ENCODE data around the gene PPP1R7. TPM values are rescaled to one million over a fixed set of nuclear protein-coding genes. Genes with fewer than 3 reads are reported as not detected.

Gene PPP1R7
- total and polyA plus RNA-seq, 7 donors, result 44.0 to 108 (median 72.5) TPM

DNA sequence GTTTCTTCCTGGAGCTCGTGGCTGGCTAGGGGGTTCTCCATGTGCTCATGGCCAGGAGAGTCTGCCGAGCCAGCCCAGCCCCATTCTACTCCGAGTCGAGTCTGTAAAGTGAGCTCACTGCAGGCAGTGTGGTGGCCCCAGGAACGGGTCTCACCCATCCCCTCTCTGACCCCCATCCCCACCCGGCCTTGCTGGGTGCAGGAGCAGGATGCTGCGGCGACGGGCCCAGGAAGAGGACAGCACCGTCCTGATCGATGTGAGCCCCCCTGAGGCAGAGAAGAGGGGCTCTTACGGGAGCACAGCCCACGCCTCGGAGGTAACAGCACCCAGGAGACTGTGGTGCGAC is 39.6 kb downstream of the PPP1R7 start:
- H3K36me3 ChIP-seq (ENCODE audit: insufficient read depth in 1 of 2, low read depth in 1 of 2), result no peaks in the 10 kb centered on the region
- intact Hi-C loops (cut with DNase I), result no loop called here
- TF ChIP-seq, protein P1, sequence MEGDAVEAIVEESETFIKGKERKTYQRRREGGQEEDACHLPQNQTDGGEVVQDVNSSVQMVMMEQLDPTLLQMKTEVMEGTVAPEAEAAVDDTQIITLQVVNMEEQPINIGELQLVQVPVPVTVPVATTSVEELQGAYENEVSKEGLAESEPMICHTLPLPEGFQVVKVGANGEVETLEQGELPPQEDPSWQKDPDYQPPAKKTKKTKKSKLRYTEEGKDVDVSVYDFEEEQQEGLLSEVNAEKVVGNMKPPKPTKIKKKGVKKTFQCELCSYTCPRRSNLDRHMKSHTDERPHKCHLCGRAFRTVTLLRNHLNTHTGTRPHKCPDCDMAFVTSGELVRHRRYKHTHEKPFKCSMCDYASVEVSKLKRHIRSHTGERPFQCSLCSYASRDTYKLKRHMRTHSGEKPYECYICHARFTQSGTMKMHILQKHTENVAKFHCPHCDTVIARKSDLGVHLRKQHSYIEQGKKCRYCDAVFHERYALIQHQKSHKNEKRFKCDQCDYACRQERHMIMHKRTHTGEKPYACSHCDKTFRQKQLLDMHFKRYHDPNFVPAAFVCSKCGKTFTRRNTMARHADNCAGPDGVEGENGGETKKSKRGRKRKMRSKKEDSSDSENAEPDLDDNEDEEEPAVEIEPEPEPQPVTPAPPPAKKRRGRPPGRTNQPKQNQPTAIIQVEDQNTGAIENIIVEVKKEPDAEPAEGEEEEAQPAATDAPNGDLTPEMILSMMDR (IDR thresholded peaks at IDR 0.05), result no peak
- no peak overlapping the region for H3K4me3 ChIP-seq
- no peaks in the 10 kb centered on the region for H3K4me1 ChIP-seq
- 75 to 77% (median 76%) methylated on average over 15 of the region's 15 CpGs for WGBS, 3 donors
- DNase-seq, result no peak
- H3K27ac ChIP-seq, result no peak overlapping the region
- H3K27me3 ChIP-seq (ENCODE audit: insufficient read depth in 3 of 3, low read length in 2 of 3), result no peaks in the 10 kb centered on the region
- no peaks in the 10 kb centered on the region for H3K9me3 ChIP-seq
- no peak for ATAC-seq

DNA sequence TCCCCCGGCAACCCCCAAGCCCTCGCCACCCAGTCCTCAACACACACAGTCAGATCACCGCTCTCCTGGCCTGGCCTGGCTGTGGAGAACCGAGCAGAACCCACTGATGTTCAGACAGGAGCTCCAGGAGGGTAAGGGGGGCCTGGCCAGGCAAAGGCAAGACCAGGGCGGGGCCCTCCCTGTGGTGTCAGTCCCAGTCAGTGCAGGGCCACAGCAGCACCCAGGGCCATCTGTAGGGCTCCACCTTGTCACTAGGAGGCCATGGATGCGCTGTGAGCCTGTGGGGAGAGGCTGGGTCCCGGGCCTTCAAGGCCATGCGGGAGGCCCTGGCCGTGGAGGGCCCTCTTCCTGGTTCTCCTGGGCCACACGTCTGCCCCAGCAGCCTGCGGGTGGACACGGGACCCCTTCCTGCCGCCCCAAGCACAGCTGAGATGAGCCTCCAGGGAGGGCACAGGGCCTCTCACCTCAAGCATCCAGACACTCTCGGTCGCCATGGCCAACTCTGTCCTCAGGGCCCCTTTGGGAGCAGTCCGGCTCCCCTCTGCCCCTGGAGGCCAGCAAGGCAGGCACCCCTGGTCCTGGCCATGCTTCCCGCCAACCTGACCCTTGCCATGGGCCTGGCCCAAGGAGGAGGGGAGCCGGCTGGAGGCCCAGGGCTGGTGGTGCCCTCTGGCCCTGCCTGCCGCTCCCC is 40.2 kb downstream of the PPP1R7 start:
- Histone ChIP-seq H3K27me3 (ENCODE audit: insufficient read depth in 3 of 3, low read length in 2 of 3) (no peaks in the 10 kb centered on the region), H3K9me3 (no peaks in the 10 kb centered on the region), H3K36me3 (ENCODE audit: insufficient read depth in 1 of 2, low read depth in 1 of 2) (no peaks in the 10 kb centered on the region), H3K27ac (no peak overlapping the region), H3K4me1 (no peaks in the 10 kb centered on the region), H3K4me3 (no peak overlapping the region)
- WGBS, 3 donors, result 82 to 95% (median 84%) methylated on average over 14 to 19 of the region's 19 CpGs
- DNase-seq, result peak in 1 of 2 donors; percentile 1
- TF ChIP-seq, protein P1 (IDR thresholded peaks at IDR 0.05), result no peak
- ATAC-seq, result peak in 1 of 4 donors; percentile 23
- intact Hi-C loops (cut with DNase I), result no loop called here

DNA sequence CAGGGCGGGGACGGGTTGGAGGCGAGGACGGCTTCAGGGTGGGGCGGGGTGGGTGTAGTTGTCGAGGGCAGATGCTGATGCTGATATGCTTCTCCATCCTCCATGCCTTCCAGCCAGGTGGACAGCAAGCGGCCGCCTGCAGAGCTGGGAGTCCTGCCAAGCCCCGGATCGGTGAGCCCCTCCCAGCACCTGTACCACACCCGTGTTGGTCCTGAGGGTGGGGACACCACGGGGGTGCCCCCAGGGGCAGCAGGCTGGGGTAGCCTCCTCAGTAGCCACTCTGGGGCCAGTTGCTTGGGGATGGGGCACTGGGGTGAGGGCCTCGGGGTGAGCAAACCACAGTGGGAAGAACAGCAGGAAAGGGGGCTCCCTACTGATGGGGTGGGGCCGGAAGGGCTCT is 40.8 kb downstream of the PPP1R7 start:
- intact Hi-C loops (cut with DNase I), result no loop called here
- Histone ChIP-seq H3K27ac (no peak overlapping the region), H3K4me3 (no peak overlapping the region), H3K4me1 (no peaks in the 10 kb centered on the region), H3K9me3 (no peaks in the 10 kb centered on the region), H3K27me3 (ENCODE audit: insufficient read depth in 3 of 3, low read length in 2 of 3) (no peaks in the 10 kb centered on the region), H3K36me3 (ENCODE audit: insufficient read depth in 1 of 2, low read depth in 1 of 2) (no peaks in the 10 kb centered on the region)
- no peak for DNase-seq
- TF ChIP-seq, protein P1 (IDR thresholded peaks at IDR 0.05), result no peak
- WGBS, 3 donors, result 58 to 72% (median 66%) methylated on average over 13 to 14 of the region's 14 CpGs
- no peak for ATAC-seq

DNA sequence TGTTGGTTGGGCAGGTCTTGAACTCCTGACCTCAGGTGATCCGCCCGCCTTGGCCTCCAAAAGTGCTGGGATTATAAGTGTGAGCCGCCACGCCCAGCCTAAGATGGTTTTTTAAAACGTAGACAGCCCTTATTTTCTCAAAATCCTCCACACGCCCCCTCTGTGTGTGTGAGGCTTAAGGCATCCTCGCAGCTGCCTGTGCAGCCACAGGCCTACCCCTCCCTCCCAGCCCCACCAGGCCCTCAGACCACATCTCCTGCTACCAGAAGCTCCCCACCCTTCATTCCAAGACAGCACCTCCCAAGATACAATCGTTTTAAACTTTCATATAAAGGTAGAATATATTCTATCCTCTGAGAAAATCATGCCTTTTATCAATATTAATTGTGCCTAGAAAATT is 43.0 kb downstream of the PPP1R7 start:
- Histone ChIP-seq H3K27ac (no peak overlapping the region), H3K27me3 (ENCODE audit: insufficient read depth in 3 of 3, low read length in 2 of 3) (no peaks in the 10 kb centered on the region), H3K4me3 (no peak overlapping the region), H3K36me3 (ENCODE audit: insufficient read depth in 1 of 2, low read depth in 1 of 2) (no peaks in the 10 kb centered on the region), H3K9me3 (no peaks in the 10 kb centered on the region), H3K4me1 (no peaks in the 10 kb centered on the region)
- TF ChIP-seq, protein P1 (IDR thresholded peaks at IDR 0.05), result no peak
- ATAC-seq, result no peak
- intact Hi-C loops (cut with DNase I), result no loop called here
- 78 to 85% (median 82%) methylated on average over 8 of the region's 8 CpGs for WGBS, 3 donors
- no peak for DNase-seq

DNA sequence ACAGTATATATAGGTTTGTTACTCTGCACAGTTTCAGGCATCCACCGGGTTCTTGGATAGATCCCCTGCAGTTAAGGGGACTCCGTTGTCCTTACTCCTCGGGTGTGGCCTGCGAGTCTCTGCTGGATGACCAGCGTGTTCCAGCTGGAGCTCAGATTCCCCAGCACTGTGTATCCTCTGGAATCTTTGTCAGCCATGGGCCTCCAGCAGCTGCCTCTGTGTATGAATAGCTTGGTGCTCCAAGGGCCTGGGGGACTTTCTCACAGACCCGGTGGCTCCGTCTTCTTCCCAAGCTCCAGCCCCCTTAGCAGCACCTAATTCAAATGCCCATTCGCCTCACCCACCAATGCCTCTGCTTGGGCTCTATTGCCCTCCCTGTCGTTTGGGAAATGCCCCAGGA is 44.5 kb downstream of the PPP1R7 start:
- no peaks in the 10 kb centered on the region for H3K9me3 ChIP-seq
- H3K36me3 ChIP-seq (ENCODE audit: insufficient read depth in 1 of 2, low read depth in 1 of 2), result no peaks in the 10 kb centered on the region
- 51 to 58% (median 52%) methylated on average over 9 of the region's 9 CpGs for WGBS, 3 donors
- intact Hi-C loops (cut with DNase I), result no loop called here
- H3K4me3 ChIP-seq, result no peak overlapping the region
- TF ChIP-seq, protein P1 (IDR thresholded peaks at IDR 0.05), result no peak
- no peaks in the 10 kb centered on the region for H3K4me1 ChIP-seq
- no peaks in the 10 kb centered on the region for H3K27me3 ChIP-seq (ENCODE audit: insufficient read depth in 3 of 3, low read length in 2 of 3)
- no peak for ATAC-seq
- H3K27ac ChIP-seq, result no peak overlapping the region
- DNase-seq, result peak in 1 of 2 donors; percentile 3

All from psoas muscle (tissue), 8 donors.